ENCODE results near the gene COL4A2. TPM values are rescaled to one million over a fixed set of nuclear protein-coding genes. Genes with fewer than 3 reads are reported as not detected.

COL4A2 gene
- polyA plus RNA-seq, 3 donors = 465 to 580 (median 554) TPM

GRCh38 chr13:110397436-110398115 lies 90.5 kb downstream of the COL4A2 start:
- no peak for DNase-seq

- no peak for DNase-seq
Observed at GRCh38 chr13:110398564-110399507, 91.8 kb downstream of the COL4A2 start.

- DNase-seq = no peak
Observed at GRCh38 chr13:110399801-110400200, 92.7 kb downstream of the COL4A2 start.

GRCh38 chr13:110400786-110401533 lies 93.9 kb downstream of the COL4A2 start:
- DNase-seq = no peak

GRCh38 chr13:110402299-110403069 lies 95.4 kb downstream of the COL4A2 start:
- DNase-seq = no peak

GRCh38 chr13:110403315-110403714 lies 96.2 kb downstream of the COL4A2 start:
- no peak for DNase-seq

GRCh38 chr13:110403721-110404120 lies 96.6 kb downstream of the COL4A2 start:
- no peak for DNase-seq

GRCh38 chr13:110404321-110404720 lies 97.2 kb downstream of the COL4A2 start:
- DNase-seq = no peak

GRCh38 chr13:110405597-110406450 lies 98.7 kb downstream of the COL4A2 start:
- no peak for DNase-seq

GRCh38 chr13:110407021-110407420 lies 99.9 kb downstream of the COL4A2 start:
- DNase-seq = no peak

- DNase-seq = no peak
Observed at GRCh38 chr13:110407531-110407930, 100.4 kb downstream of the COL4A2 start.

- DNase-seq = no peak
Observed at GRCh38 chr13:110408286-110408685, 101.2 kb downstream of the COL4A2 start.

- DNase-seq = no peak
Observed at GRCh38 chr13:110409581-110409992, 102.5 kb downstream of the COL4A2 start.

GRCh38 chr13:110410000-110410399 lies 102.9 kb downstream of the COL4A2 start:
- DNase-seq = no peak

- peak; percentile 90 for DNase-seq
Observed at GRCh38 chr13:110410936-110411687, 104.0 kb downstream of the COL4A2 start.

GRCh38 chr13:110411688-110412059 lies 104.6 kb downstream of the COL4A2 start:
- no peak for DNase-seq

- DNase-seq = peak; percentile 87
Observed at GRCh38 chr13:110412132-110412914, 105.2 kb downstream of the COL4A2 start.

- DNase-seq = no peak
Observed at GRCh38 chr13:110413016-110413675, 106.1 kb downstream of the COL4A2 start.

Measured in renal pelvis (tissue), 4 donors.